GM18520 (cell line): ENCODE results near the gene SLC27A2.

Source experiments
- ATAC-seq: cut with Tn5 transposase; IDR thresholded peaks from one replicate; pipeline ENCODE4 v1.9.1; 2021; ENCODE audit not compliant: unreplicated experiment

The SLC27A2 gene

GRCh38 chr15:50265620-50266019, 83.6 kb downstream of the SLC27A2 start, which contains the start of gene HDC:
Gene HDC, minus strand, starts transcription at chr15:50265726. Its CDS starts 103 bp downstream, at chr15:50265623.
- no peak for ATAC-seq

- no peak for ATAC-seq
Measured at GRCh38 chr15:50267577-50267976, 85.6 kb downstream of the SLC27A2 start.

GRCh38 chr15:50275091-50275490, 93.1 kb downstream of the SLC27A2 start:
- no peak for ATAC-seq

- no peak for ATAC-seq
Measured at GRCh38 chr15:50275908-50276307, 93.9 kb downstream of the SLC27A2 start.

GRCh38 chr15:50277370-50277769, 95.4 kb downstream of the SLC27A2 start:
- ATAC-seq = no peak

- ATAC-seq = no peak
Measured at GRCh38 chr15:50278496-50278895, 96.5 kb downstream of the SLC27A2 start.

GRCh38 chr15:50280271-50280670, 98.3 kb downstream of the SLC27A2 start:
- no peak for ATAC-seq

GRCh38 chr15:50281427-50281826, 99.4 kb downstream of the SLC27A2 start:
- no peak for ATAC-seq
